ENCODE measurements around the gene NUBPL.

GRCh38 chr14:31529053-31529452 is 32.2 kb upstream of the NUBPL start:
- TF ChIP-seq CTCF (IDR thresholded peaks at IDR 0.05) (no peak), ZFX (IDR thresholded peaks at IDR 0.05; ENCODE audit: borderline replicate concordance) (no peak)

Measured in 22Rv1 (cell line).